HG02763 (cell line): ENCODE results near the gene TSPAN33.
"Not testable (repeated sequence)": the region's sequence is repeated elsewhere in the genome, so short reads cannot be mapped to it uniquely, and the experiment has no call there.

ENCODE experiments used
- ATAC-seq: cut with Tn5 transposase; IDR thresholded peaks from one replicate; pipeline ENCODE4 v1.9.1; 2021; ENCODE audit warnings: mild to moderate bottlenecking, moderate library complexity; ENCODE audit not compliant: unreplicated experiment

TSPAN33 gene

GRCh38 chr7:129205126-129205818 lies 60.8 kb downstream of the TSPAN33 start:
- no peak for ATAC-seq

GRCh38 chr7:129205987-129206785 lies 61.7 kb downstream of the TSPAN33 start:
- no peak for ATAC-seq

- no peak for ATAC-seq
These were observed 64.2 kb downstream of the TSPAN33 start for GRCh38 chr7:129208667-129209066.

- no peak for ATAC-seq
These were observed 64.8 kb downstream of the TSPAN33 start for GRCh38 chr7:129209067-129209926.

GRCh38 chr7:129210256-129210988 lies 65.9 kb downstream of the TSPAN33 start:
- ATAC-seq: no peak

- no peak for ATAC-seq
These were observed 66.4 kb downstream of the TSPAN33 start for GRCh38 chr7:129210989-129211312.

GRCh38 chr7:129212126-129212525 lies 67.6 kb downstream of the TSPAN33 start:
- ATAC-seq: no peak

GRCh38 chr7:129212596-129212995 lies 68.1 kb downstream of the TSPAN33 start:
- ATAC-seq: no peak

- no peak for ATAC-seq
These were observed 69.3 kb downstream of the TSPAN33 start for GRCh38 chr7:129213828-129214227.

GRCh38 chr7:129215691-129216090 lies 71.2 kb downstream of the TSPAN33 start:
- not testable (repeated sequence) for ATAC-seq

- not testable (repeated sequence) for ATAC-seq
These were observed 71.7 kb downstream of the TSPAN33 start for GRCh38 chr7:129216101-129216715.

GRCh38 chr7:129216821-129217416 lies 72.4 kb downstream of the TSPAN33 start:
- ATAC-seq: not testable (repeated sequence)

- no peak for ATAC-seq
These were observed 74.1 kb downstream of the TSPAN33 start for GRCh38 chr7:129218514-129219062.

GRCh38 chr7:129219166-129219565 lies 74.7 kb downstream of the TSPAN33 start:
- not testable (repeated sequence) for ATAC-seq
